SU-DHL-6 (cell line): ENCODE results near the gene UBP1.
"Not testable (repeated sequence)": the region's sequence is repeated elsewhere in the genome, so short reads cannot be mapped to it uniquely, and the experiment has no call there.

Source experiments
- CTCF ChIP-seq: fragments of 200-600 bp; sonication (generic); IDR thresholded peaks from one replicate; pipeline ENCODE4 v1.5.1; 2017; ENCODE audit warnings: antibody characterized with exemption, mild to moderate bottlenecking, low read length, moderate library complexity; ENCODE audit not compliant: insufficient read depth, poor library complexity, severe bottlenecking
- EZH2phosphoT487 ChIP-seq: fragments of 200-600 bp; sonication (generic), shearing (Covaris generic); conservative IDR thresholded peaks from 2 replicates; pipeline ENCODE4 v1.6.1; 2018; ENCODE audit warnings: mild to moderate bottlenecking, antibody characterized with exemption, low read length, moderate library complexity, mixed read lengths

GRCh38 chr3:33429306-33429705 lies 10.9 kb downstream of the UBP1 start:
- TF ChIP-seq CTCF, EZH2phosphoT487: not testable (repeated sequence)
